HG02678 (cell line): ENCODE measurements around the gene DENND5A.
"Not testable (repeated sequence)": the region's sequence is repeated elsewhere in the genome, so short reads cannot be mapped to it uniquely, and the experiment has no call there.

Source experiments
- ATAC-seq: cut with Tn5 transposase; IDR thresholded peaks from one replicate; pipeline ENCODE4 v1.9.1; 2021; ENCODE audit warnings: mild to moderate bottlenecking, moderate library complexity; ENCODE audit not compliant: unreplicated experiment

The DENND5A gene

DNA sequence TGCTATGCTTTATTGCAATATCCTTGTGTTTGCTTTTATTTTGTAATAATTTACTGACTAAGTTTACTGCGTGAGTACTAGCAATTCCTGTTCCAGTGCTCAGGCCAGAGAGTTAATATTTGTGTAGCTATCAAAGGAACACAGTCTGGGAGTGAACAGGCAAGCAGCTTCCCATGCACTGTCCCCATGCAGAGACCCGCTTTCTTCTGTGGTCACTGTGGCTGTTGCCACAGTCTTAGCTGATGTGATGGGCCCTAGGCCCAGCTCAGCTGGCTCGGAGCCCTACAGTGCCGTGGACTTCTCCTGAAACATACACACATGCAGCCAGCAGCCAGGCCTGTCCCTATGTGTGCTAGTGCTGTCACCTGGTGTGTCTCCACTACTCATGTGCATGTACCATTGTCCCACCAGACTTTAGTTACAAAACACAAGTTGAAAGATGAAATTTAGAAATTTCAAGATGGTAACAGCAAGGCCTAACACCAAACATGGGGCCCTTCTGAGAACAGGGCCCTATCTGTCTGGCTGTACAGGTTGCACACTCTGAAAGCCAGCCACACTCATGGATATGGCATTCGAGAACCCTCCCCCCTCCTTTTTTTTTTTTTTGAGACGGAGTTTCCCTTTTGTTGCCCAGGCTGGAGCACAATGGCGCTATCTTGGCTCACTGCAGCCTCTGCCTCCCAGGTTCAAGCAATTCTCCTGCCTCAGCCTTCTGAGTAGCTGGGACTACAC, 161.4 kb downstream of the DENND5A start:
- no peak for ATAC-seq

DNA sequence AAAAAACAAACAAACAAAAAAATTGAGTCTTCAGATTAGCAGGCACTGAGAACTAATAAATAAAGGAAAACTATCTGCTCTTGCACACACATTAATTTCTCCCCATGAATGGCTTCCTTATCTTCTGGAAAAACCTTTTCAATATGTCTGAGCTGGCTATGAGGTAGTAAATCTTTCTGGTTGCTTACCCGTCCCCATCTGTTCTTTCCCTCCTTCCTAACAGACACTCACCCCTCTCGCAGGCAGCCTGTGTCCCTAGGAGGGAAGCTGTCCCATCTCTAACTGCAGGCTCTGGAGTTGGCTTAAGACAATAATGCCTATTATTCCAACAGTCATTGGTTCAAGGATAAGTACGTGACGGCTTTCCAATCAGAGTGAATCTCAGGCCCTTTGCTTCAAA, 165.5 kb downstream of the DENND5A start:
- ATAC-seq = no peak

DNA sequence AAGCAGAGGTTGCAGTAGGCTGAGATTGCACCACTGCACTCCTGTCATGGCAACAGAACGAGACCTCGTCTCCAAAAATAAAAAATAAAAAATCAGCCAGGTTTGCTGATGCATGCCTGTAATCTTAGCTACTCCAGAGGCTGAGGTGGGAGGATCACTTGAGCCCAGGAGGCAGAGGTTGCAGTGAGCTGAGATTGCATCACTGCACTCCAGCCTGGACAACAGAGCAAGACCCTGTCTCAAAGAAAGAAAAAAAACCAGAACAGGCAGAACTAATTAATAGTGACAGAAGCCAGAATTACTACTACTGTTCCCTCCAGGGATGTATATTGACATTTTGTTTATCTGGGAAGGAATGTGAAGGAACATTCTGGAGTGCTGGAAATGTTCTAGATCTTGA, 166.7 kb downstream of the DENND5A start:
- ATAC-seq = not testable (repeated sequence)

DNA sequence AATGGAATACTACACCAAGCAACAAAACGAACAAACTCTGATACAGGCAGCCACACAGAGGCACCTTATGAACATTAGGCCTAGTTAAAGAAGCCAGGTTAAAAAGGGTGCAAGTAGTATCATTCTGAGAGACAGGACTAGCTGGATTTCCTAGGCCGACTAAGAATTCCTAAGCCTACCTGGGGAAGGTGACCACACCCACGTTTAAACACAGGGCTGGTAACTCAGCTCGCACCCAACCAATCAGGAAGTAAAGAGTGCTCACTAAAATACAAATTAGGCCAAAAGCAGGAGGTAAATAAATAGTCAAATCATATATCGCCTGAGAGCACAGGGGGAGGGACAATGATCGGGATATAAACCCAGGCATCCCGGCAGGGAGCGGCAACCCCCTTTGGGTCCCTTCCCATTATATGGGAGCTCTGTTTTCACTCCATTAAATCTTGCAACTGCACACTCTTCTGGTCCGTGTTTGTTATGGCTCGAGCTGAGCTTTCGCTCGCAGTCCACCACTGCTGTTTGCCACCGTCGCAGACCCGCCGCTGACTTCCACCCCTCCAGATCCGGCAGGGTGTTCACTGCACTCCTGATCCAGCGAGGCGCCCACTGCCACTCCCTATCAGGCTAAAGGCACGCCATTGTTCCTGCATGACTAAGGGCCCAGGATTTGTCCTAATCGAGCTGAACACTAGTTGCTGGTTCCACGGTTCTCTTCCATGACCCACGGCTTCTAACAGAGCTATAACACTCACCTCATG, 167.8 kb downstream of the DENND5A start:
- ATAC-seq = not testable (repeated sequence)

DNA sequence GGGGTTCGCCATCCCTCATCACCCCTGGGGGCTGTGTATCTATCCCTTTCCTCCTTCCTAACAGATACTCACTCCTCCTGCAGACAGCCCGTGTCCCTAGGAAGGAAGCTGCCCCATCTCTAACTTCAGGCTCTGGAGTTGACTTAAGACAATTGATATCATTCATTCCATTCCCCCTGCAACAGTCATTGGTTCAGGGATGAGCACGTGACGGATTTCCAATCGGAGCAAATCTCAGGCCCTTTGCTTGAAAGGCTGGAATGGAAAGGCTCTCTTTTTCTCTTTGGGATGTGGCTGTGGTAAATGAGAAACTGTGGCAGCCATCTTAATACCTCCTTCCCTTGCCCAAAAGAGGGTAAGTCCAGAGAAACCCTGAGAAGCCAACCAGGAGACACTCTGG, 168.7 kb downstream of the DENND5A start:
- no peak for ATAC-seq

DNA sequence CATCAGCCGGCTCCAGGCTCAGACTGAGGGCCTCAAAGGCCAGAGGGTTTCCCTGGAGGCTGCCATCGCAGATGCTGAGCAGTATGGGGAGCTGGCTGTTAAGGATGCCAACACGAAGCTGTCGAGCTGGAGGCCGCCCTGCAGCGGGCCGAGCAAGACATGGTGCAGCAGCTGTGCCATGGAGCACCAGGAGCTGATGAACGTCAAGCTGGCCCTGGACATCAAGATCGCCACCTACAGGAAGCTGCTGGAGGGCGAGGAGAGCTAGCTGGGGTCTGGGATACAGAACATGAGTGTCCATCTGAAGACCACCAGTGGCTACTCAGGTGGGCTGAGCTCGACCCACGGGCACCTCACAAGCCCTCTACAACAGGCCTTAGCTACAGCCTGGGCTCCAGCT, 169.7 kb downstream of the DENND5A start:
- no peak for ATAC-seq

DNA sequence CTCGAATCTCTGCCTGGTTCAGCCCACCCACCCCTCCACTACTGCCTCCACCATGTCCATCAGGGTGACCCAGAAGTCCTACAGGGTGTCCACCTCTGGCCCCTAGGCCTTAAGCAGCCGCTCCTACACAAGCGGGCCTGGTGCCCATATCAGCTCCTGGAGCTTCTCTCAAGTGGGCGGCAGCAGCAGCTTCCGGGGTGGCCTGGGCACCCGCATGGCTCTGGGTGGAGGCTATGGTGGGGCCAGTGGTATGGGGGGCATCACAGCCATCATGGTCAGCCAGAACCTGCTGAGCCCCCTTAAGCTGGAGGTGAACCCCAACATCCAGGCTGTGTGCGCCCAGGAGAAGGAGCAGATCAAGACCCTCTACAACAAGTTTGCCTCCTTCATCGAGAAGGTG, 170.7 kb downstream of the DENND5A start:
- ATAC-seq = no peak

DNA sequence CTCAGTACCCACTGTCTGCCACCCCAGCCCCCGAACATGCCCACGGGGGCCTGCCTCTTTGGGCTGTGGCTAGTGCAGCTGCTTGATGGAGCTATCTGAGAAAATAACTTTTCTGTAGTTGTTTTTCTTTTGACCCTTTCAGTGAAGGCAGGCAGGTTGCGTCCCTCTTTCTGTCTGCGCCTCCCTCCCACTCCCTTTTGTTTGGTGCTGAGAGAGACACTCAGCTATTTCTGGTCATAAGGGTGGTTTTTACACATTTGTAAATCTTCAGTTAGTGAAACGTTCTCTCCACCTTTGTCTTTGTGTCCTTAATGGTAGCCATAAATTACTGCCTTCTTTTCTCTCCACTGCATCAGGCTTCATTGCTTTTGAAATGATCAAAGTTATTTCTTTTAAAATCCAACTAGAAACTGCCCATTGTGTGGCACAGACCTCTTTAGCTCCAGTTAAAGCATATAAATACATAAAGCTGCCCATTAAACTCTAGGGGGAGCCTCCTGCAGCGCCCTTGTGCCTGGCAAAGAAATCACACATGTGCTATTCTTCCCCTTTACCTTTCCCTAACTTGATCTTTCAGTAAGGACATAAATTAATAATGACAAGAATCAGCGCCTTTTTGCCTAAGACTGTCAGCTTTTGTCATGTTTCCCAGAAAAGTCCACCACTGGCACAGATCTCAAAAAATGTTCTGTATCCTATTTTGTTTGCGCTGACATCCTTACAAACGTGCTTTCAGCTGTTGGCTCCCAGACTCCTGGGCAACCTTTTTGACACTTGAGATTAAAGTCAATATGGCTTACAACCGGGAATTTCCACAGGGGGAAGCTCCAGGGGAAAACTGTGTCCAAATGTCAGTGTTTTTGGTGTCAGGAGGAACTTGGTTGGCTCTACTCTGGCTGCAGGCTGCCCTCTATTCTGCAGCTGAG, 172.0 kb downstream of the DENND5A start:
- no peak for ATAC-seq

DNA sequence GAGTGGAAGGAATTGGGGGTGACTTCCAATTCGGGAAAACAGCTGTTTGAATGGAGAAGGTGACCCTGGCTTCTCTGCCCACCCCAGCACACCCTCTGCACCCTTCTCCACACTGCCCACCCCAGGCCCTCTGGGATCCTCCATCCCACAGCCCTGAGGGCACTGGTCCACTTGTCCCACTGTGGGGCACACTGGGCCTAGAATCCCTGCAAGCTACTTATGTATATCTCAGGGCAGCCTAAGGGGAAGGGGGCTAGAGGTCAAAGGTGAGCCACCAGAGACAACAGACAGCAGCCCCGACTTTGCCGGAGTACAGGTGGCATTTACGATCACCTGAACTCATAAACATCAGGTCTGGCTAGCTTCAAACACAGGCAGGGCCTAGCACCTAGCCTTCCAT, 173.1 kb downstream of the DENND5A start:
- no peak for ATAC-seq

DNA sequence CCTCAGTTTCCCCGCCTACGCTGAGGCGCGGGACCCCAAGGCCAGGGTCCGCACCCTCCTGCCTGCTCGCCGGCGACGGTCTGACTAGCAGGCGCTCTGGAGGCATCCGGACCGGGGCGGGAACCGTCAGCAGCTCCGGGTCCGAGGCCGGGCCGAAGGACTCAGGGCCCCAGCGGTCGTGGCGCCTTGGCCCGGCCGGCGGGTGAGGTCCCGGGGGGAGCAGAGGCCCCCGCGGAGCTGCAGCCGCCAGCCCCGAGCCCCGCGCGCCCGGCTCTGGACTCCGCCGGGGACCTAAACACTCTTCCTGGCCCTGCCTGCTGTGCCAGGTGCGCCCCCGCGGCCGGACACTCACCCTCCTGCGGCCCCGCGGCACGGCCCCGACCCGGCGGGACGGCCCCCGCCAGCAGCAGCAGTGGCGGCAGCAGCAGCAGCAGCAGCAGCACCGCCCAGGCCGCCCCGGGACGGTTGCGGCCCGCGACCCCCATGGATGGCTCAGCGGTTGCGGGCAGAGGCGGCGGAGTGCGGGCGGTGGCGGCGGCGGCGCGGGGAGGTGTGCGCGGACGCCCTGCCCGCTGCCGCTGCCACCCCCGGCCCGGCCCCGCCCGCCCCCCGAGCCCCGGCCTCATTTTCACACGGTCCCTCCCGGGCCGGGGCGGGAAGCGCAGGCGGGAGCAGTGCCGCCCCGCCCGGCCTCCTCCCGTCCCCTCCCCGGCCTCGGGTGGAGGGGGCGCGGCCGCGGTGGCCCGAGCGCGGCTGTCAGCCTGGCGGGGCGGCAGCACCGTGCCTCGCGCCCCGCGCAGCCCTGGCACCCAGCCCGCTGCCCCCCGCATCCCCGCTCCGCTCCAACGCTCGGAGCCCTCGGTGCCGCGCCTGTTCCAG, 173.9 kb downstream of the DENND5A start, which contains the start of gene SCUBE2:
TSS of gene SCUBE2 (minus strand) at position 556 of the 879 bp plus-strand sequence. CDS start at position 485, 71 bp downstream.
- ATAC-seq = no peak

DNA sequence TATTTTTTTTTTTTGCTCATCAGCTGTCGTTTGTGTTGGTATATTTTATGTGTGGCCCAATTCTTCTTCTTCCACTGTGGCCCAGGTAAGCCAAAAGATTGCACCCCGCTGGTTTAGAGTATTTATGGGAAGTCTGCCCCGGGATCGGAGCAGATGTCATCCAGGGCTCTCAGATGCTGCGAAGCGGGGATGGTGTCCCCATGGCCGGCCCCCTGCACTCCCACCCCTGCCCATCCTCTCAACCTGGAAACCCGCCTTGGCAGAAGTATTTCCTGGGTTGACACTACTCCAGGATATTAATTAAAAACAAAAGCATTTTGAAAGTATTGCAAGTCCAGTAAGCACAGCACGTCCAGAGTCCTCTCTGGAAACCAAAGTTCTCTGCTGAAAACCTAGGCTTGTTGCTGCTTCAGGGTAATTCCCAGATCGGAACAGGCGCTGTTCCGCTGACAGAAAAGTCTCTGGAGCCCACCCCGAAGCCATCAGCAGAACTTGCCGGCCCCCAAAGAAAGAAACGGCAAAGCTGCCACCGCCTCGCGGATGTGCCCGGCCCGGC, 174.6 kb downstream of the DENND5A start:
- ATAC-seq = no peak

DNA sequence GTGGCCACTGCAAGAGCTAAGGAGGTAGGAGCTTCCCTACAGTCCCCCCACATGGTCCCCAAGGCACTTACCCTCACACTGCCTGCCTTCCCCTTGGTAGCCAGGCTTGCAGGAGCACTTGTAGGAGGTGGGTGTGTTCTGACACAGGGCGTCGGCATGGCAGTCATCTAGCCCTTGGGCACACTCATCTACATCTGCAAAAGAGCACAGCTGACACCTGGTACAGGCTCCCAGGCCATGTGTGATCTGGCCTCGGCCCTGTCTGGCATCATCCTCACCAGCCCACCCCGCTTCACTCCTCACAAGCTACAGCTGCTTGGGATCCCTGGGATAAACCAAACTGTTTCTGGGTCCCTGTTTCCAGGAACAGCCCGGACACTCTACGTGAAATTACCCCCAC, 175.5 kb downstream of the DENND5A start:
- ATAC-seq = no peak

DNA sequence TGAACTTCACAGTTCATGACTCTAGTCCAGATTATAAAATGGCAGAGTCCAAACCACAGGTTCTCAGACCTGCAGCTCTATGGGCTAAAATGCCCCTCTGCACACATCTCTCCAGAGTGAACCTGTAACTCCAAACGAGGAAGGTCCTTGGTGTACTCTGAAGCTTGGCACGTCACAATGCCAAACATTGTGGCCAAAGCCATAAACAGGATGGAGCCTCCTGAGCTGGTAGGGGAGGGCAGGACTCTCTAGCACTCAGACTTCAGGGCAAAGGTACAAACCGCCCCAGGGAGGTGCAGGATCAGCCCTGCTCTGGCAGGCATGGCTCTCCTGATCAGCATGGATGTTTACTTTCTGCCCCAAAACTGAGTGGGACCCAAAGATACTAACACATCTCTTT, 176.1 kb downstream of the DENND5A start:
- no peak for ATAC-seq
